ENCODE results near the gene KDM7A. TPM values are rescaled to one million over a fixed set of nuclear protein-coding genes. Genes with fewer than 3 reads are reported as not detected.
"Not testable (repeated sequence)": the region's sequence is repeated elsewhere in the genome, so short reads cannot be mapped to it uniquely, and the experiment has no call there.

Gene KDM7A
- total RNA-seq, 1 donor from 2014 or later, result 65.1 TPM

DNA sequence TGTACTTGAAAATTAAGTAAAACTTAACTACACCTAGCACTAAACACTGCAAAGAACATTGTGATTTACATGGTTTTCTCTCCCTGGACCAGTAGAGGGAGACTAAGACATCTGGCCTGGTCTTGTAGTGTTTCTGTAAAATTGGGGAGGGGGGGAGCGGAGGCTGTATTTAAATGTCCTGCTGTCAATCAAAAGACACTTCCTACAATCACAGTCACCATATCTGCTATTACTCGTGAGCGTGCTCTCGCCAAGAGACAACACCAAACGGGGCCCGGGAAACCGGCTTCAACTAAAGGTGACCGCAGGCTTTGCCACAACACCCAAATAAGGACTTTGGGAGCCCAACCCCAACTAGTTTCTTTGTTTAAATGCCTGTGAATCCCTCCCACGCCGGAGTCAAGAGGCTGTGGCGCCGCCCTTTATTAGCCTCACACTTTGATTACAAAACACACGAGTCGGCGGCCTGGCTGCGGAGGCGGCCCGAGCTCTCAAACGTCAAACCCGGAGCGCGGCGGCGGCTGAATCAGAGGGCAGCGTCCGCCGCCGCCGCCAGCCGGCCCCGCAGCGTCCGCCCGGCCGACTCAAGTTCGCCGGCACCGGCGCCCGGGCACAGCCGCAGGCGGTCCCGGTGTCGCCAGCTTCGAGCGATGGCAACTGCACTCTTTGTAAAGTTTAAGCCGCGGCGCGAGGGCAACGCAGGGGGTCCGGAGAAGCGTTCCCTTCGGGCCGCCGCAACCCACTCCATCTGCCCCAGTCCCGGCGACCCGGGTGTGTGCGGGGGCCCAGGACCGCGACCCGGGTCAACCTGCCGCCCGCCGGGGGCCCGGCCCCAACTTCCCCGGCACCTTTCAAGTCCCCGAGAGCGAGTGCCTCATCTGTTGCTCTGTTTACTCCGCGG lies 1.3 kb downstream of the KDM7A start:
- Histone ChIP-seq H3K4me1 (peaks cover 8 to 12% of the 10 kb centered on the region in 2 donors), H3K4me3 (peak overlapping the region; percentile 94 to 97), H3K27me3 (no peaks in the 10 kb centered on the region), H3K36me3 (no peaks in the 10 kb centered on the region), H3K9me3 (no peaks in the 10 kb centered on the region), H3K27ac (peak overlapping the region; percentile 100)
- peak; percentile 86 to 97 for DNase-seq (ENCODE audit: low spot score in 2 of 2)
- TF ChIP-seq, protein P1, sequence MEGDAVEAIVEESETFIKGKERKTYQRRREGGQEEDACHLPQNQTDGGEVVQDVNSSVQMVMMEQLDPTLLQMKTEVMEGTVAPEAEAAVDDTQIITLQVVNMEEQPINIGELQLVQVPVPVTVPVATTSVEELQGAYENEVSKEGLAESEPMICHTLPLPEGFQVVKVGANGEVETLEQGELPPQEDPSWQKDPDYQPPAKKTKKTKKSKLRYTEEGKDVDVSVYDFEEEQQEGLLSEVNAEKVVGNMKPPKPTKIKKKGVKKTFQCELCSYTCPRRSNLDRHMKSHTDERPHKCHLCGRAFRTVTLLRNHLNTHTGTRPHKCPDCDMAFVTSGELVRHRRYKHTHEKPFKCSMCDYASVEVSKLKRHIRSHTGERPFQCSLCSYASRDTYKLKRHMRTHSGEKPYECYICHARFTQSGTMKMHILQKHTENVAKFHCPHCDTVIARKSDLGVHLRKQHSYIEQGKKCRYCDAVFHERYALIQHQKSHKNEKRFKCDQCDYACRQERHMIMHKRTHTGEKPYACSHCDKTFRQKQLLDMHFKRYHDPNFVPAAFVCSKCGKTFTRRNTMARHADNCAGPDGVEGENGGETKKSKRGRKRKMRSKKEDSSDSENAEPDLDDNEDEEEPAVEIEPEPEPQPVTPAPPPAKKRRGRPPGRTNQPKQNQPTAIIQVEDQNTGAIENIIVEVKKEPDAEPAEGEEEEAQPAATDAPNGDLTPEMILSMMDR (IDR thresholded peaks at IDR 0.05), result peak; percentile 74 to 81 (median 79)
- intact Hi-C loops (cut with DNase I), result loop anchor here (1.0 to 5.0 kb wide), 10 partner anchors 55 to 1193 kb away; partner anchors contain the start of genes BRAF, FMC1, KIAA1549 and LUC7L2

DNA sequence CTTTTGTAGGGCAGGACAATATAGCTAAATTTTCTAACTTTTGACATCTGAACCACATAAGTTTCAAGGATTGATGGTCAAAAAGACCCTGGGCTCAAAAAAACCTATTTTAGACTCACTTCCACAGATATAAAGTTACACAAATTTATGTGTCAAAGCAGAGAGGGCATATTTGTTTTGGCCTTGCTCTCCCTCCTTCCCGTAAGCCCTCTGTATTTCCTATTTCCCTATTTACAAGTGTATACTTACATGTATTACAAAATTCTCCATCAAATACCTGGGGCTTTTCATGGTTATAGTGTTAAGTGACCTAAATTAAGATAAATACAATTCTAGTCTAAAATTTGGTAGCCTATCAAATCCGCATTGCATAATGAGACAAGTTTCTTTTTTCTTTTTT lies 2.6 kb downstream of the KDM7A start:
- peaks cover 8 to 12% of the 10 kb centered on the region in 2 donors for H3K4me1 ChIP-seq
- intact Hi-C loops (cut with DNase I), result loop anchor here (2.0 kb wide), 1 partner anchor 111 kb away; the partner anchor contains the start of gene PARP12
- H3K36me3 ChIP-seq, result no peaks in the 10 kb centered on the region
- TF ChIP-seq, protein P1 (IDR thresholded peaks at IDR 0.05), result no peak
- H3K27ac ChIP-seq, result peak overlapping the region in 1 of 2 donors; percentile 100
- H3K27me3 ChIP-seq, result no peaks in the 10 kb centered on the region
- H3K9me3 ChIP-seq, result no peaks in the 10 kb centered on the region
- H3K4me3 ChIP-seq, result no peak overlapping the region
- no peak for DNase-seq (ENCODE audit: low spot score in 2 of 2)

DNA sequence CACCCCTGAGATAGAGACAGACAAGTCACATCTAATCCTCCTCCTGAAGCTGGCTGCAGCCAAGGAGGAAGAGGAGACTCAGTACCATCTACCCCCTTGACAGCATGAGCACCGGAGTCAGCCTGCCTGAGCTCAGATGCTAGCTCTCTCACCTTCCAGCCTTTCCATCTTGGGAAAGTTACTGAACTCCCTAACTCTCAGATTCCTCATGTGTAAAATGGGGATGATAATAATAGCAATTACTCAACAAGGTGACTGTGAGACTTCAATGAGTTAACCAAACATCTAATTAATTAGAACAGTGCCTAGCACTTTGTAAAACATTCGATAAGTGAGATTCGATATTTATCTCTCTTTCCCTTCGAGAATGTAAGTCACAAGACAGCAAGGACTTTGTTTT lies 6.4 kb downstream of the KDM7A start:
- peaks cover 8 to 12% of the 10 kb centered on the region in 2 donors for H3K4me1 ChIP-seq
- intact Hi-C loops (cut with DNase I), result no loop called here
- TF ChIP-seq, protein P1 (IDR thresholded peaks at IDR 0.05), result no peak
- no peaks in the 10 kb centered on the region for H3K36me3 ChIP-seq
- no peak for DNase-seq (ENCODE audit: low spot score in 2 of 2)
- no peaks in the 10 kb centered on the region for H3K27me3 ChIP-seq
- H3K27ac ChIP-seq, result no peak overlapping the region
- H3K9me3 ChIP-seq, result no peaks in the 10 kb centered on the region
- no peak overlapping the region for H3K4me3 ChIP-seq

DNA sequence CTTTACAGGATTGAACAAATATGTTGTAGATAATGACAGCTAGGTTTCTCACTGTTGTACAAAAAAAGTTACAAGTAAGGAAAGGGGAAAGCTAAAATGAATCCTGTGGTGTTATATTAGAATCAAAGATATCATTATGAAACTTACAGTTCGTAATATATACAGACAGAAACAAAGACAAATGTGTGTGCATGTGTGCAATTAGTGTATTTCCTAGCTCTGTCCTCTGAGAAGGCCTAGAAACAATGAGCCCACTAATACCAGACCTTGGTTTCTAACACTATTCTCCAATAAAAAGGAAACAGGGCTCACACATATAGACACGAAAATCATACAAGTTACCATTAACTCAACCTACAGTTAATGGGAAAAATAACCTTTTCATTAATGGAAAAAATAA lies 8.0 kb downstream of the KDM7A start:
- intact Hi-C loops (cut with DNase I), result no loop called here
- H3K27me3 ChIP-seq, result no peaks in the 10 kb centered on the region
- peaks cover 0 to 4% of the 10 kb centered on the region in 2 donors for H3K4me1 ChIP-seq

DNA sequence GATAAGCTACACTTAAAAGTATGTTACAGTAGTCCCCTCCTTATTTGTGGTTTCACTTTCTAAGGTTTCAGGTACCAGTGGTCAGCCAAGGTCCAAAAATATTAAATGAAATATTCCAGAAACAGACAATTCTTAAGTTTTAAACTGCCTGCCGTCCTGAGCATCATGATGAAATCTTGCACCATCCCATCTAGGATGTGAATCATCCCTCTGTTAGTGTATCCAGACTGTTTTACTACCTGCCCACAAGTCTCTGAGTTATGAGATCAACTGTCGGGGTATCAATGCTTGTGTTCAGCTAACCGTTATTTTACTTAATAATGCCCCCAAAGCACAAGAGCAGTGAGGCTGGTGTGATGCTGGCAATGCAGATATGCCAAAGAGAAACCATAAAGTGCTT lies 11.4 kb downstream of the KDM7A start:
- no peak for DNase-seq (ENCODE audit: low spot score in 2 of 2)
- H3K4me1 ChIP-seq, result peaks cover 0 to 2% of the 10 kb centered on the region in 2 donors
- H3K4me3 ChIP-seq, result no peak overlapping the region
- H3K27me3 ChIP-seq, result no peaks in the 10 kb centered on the region
- no peak overlapping the region for H3K27ac ChIP-seq
- intact Hi-C loops (cut with DNase I), result no loop called here
- no peaks in the 10 kb centered on the region for H3K36me3 ChIP-seq
- TF ChIP-seq, protein P1 (IDR thresholded peaks at IDR 0.05), result no peak
- no peaks in the 10 kb centered on the region for H3K9me3 ChIP-seq

More for the DNA sequence above, 8.0 kb downstream of the KDM7A start:
- Histone ChIP-seq H3K4me3 (no peak overlapping the region), H3K27ac (no peak overlapping the region), H3K36me3 (no peaks in the 10 kb centered on the region), H3K9me3 (no peaks in the 10 kb centered on the region)
- no peak for DNase-seq (ENCODE audit: low spot score in 2 of 2)
- TF ChIP-seq, protein P1 (IDR thresholded peaks at IDR 0.05), result no peak

DNA sequence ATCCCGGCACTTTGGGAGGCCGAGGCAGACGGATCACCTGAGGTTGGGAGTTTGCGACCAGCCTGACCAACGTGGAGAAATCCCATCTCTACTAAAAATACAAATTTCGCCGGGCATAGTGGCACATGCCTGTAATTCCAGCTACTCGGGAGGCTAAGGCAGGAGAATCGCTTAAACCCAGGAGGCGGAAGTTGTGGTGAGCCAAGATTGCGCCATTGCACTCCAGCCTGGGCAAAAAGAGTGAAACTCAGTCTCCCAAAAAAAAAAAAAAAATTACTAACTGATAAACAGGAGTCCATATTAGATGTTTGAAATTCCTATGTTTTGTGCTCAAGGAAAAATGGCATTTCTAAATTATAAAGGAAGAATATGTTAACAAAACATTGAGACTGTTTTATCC lies 14.7 kb downstream of the KDM7A start:
- H3K4me3 ChIP-seq; H3K27me3 ChIP-seq; H3K4me1 ChIP-seq; DNase-seq (ENCODE audit: low spot score in 2 of 2); H3K9me3 ChIP-seq; intact Hi-C loops (cut with DNase I); H3K27ac ChIP-seq; H3K36me3 ChIP-seq: not testable (repeated sequence)

Measured in ascending aorta (tissue), 2 donors.